ENCODE data around the gene SMAD5.

- no peak for TF ChIP-seq EZH2 (optimal IDR thresholded peaks at IDR 0.05; ENCODE audit: low read depth, low read length)
- TF ChIP-seq, protein P1, sequence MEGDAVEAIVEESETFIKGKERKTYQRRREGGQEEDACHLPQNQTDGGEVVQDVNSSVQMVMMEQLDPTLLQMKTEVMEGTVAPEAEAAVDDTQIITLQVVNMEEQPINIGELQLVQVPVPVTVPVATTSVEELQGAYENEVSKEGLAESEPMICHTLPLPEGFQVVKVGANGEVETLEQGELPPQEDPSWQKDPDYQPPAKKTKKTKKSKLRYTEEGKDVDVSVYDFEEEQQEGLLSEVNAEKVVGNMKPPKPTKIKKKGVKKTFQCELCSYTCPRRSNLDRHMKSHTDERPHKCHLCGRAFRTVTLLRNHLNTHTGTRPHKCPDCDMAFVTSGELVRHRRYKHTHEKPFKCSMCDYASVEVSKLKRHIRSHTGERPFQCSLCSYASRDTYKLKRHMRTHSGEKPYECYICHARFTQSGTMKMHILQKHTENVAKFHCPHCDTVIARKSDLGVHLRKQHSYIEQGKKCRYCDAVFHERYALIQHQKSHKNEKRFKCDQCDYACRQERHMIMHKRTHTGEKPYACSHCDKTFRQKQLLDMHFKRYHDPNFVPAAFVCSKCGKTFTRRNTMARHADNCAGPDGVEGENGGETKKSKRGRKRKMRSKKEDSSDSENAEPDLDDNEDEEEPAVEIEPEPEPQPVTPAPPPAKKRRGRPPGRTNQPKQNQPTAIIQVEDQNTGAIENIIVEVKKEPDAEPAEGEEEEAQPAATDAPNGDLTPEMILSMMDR (IDR thresholded peaks at IDR 0.05; ENCODE audit: low read length): no peak
- no peak for TF ChIP-seq EZH2phosphoT487 (IDR thresholded peaks at IDR 0.05; ENCODE audit: low read length)
Measured at GRCh38 chr5:136221340-136221739, 88.7 kb downstream of the SMAD5 start.
